GM23248 (cell line): ENCODE data around the gene EFHC1. TPM values are rescaled to one million over a fixed set of nuclear protein-coding genes. Genes with fewer than 3 reads are reported as not detected.

Experiments used
- DNase-seq: peaks from one replicate; pipeline ENCODE4 v3.0.0-alpha.2; 2015
- H2AFZ ChIP-seq: fragments of 200-600 bp; sonication (generic); 2 replicates; pipeline ENCODE4 v1.6.1; 2016; ENCODE audit warnings: antibody characterized with exemption
- H3F3A ChIP-seq: fragments of 200-600 bp; sonication (generic); 2 replicates; pipeline ENCODE4 v1.6.1; 2016; ENCODE audit warnings: mild to moderate bottlenecking, antibody characterized with exemption, mixed run types; ENCODE audit not compliant: insufficient read depth
- H3K27ac ChIP-seq: fragments of 200-600 bp; sonication (generic); 2 replicates; pipeline ENCODE4 v1.5.1; 2016; ENCODE audit warnings: mild to moderate bottlenecking
- H3K27me3 ChIP-seq: fragments of 200-600 bp; sonication (generic); replicated peaks from 2 replicates; pipeline ENCODE4 v1.6.1; 2016; ENCODE audit warnings: mild to moderate bottlenecking; ENCODE audit not compliant: insufficient read depth
- H3K36me3 ChIP-seq: fragments of 200-600 bp; sonication (generic); 2 replicates; pipeline ENCODE4 v1.6.1; 2016; ENCODE audit warnings: low read depth, mild to moderate bottlenecking
- H3K4me1 ChIP-seq: fragments of 200-600 bp; sonication (generic); 2 replicates; pipeline ENCODE4 v1.6.1; 2016; ENCODE audit warnings: mild to moderate bottlenecking; ENCODE audit not compliant: insufficient read depth
- H3K4me2 ChIP-seq: fragments of 200-600 bp; sonication (generic); one replicate; pipeline ENCODE4 v1.6.1; 2016; ENCODE audit warnings: mild to moderate bottlenecking; ENCODE audit not compliant: unreplicated experiment
- H3K4me3 ChIP-seq: fragments of 200-600 bp; sonication (generic); 2 replicates; pipeline ENCODE4 v1.5.1; 2016; ENCODE audit warnings: mild to moderate bottlenecking
- H3K79me2 ChIP-seq: fragments of 200-600 bp; sonication (generic); 2 replicates; pipeline ENCODE4 v1.6.1; 2016; ENCODE audit warnings: mild to moderate bottlenecking; ENCODE audit not compliant: insufficient read depth
- H3K9ac ChIP-seq: fragments of 200-600 bp; sonication (generic); 2 replicates; pipeline ENCODE4 v1.6.1; 2016; ENCODE audit warnings: mild to moderate bottlenecking
- H3K9me2 ChIP-seq: fragments of 200-600 bp; sonication (generic); 2 replicates; pipeline ENCODE4 v1.6.1; 2016; ENCODE audit warnings: mixed run types, mild to moderate bottlenecking, moderate library complexity; ENCODE audit not compliant: insufficient read depth
- H3K9me3 ChIP-seq: fragments of 200-600 bp; sonication (generic); one replicate; pipeline ENCODE4 v1.6.1; 2017; ENCODE audit warnings: low read depth
- H4K20me1 ChIP-seq: fragments of 200-600 bp; sonication (generic); 2 replicates; pipeline ENCODE4 v1.6.0; 2016; ENCODE audit not compliant: insufficient read depth
- EZH2 ChIP-seq: fragments of 200-600 bp; sonication (generic); IDR thresholded peaks from 2 replicates; pipeline ENCODE4 v1.6.1; 2018; ENCODE audit warnings: antibody characterized with exemption, mild to moderate bottlenecking; ENCODE audit not compliant: insufficient read depth, poor library complexity, severe bottlenecking
- EZH2phosphoT487 ChIP-seq: fragments of 200-600 bp; sonication (generic); IDR thresholded peaks from 2 replicates; pipeline ENCODE4 v1.6.1; 2018; ENCODE audit warnings: antibody characterized with exemption, moderate library complexity, mild to moderate bottlenecking, low read depth; ENCODE audit not compliant: insufficient read depth
- WGBS, 2 experiments: methylation state at CpG; one replicate each; pipeline ENCODE4 v1.1.6; 2015 to 2017; ENCODE audit warnings: low lambda C conversion rate in 2 of 2, low coverage in 1 of 2; ENCODE audit errors: missing lambda C conversion rate in 2 of 2; 5-methylcytosine and 5-hydroxymethylcytosine counted together
- in situ Hi-C: fragments of 300-500 bp; cut with MboI; formaldehyde crosslinking; loops from 2 replicates; pipeline ENCODE4 v1.15.0; 2020
- polyA plus RNA-seq: library from polyadenylated mRNA; unstranded; fragments of >200 nt; fragmentation: Nextera tagmentation; extraction: Ambion mirVana; gene quantifications from 2 replicates; pipeline ENCODE4 v1.2.1, GENCODE V29; 2016
- total RNA-seq: library from RNA; depleted of rRNA; stranded (reverse); fragments of >200 nt; shearing (Covaris generic); gene quantifications from 2 replicates; pipeline ENCODE4 v1.2.3, GENCODE V29; 2014

Gene EFHC1
- total and polyA plus RNA-seq, 2 experiments from 2014 or later = 29.7 to 36.1 TPM

- H3K27ac ChIP-seq = peak overlapping the region; percentile 74
- WGBS, 2 experiments = 9 to 19% methylated on average over 5 of the region's 5 CpGs
- peaks cover 12% of the 10 kb centered on the region; the same call in 1 of the 2 replicates for H3K36me3 ChIP-seq
- H3K27me3 ChIP-seq = no peaks in the 10 kb centered on the region
- H3K9me2 ChIP-seq = no peaks in the 10 kb centered on the region
- H3K4me1 ChIP-seq = peaks cover 69% of the 10 kb centered on the region
- DNase-seq = peak; percentile 69
- H3K9ac ChIP-seq = peak overlapping the region; percentile 57
- no peaks in the 10 kb centered on the region for H4K20me1 ChIP-seq
- in situ Hi-C loops = no loop called here
- H3K4me2 ChIP-seq = peak overlapping the region; percentile 26
- peaks cover 100% of the 10 kb centered on the region for H3K79me2 ChIP-seq
- H3K4me3 ChIP-seq = no peak overlapping the region
- no peak overlapping the region for H2AFZ ChIP-seq
- no peaks in the 10 kb centered on the region for H3K9me3 ChIP-seq
- peaks cover 66% of the 10 kb centered on the region for H3F3A ChIP-seq
- TF ChIP-seq EZH2 (no peak), EZH2phosphoT487 (no peak)
These were observed 140.3 kb downstream of the EFHC1 start for GRCh38 chr6:52560462-52560861.

DNA sequence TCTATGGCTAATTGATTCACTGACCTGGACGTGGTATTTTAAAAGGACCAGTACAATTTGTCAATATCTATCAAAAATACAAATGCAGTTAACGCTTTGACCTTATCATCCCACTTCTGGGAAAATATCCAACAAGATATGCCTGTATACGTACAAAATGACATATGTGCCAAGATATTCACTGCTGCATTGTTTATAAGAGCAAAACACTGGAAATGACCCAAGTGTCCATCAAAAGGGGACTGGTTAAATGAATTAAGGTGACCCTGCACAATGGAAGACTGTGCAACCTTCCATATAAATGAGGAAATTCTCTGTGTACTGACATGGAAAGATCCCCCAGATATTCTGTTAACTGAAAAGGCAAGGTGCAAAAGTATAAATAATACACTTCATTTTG, 142.8 kb downstream of the EFHC1 start:
- H3K9me3 ChIP-seq = no peaks in the 10 kb centered on the region
- peaks cover 70% of the 10 kb centered on the region for H3K4me1 ChIP-seq
- H3K27me3 ChIP-seq = no peaks in the 10 kb centered on the region
- H3K4me2 ChIP-seq = no peak overlapping the region
- 51 to 52% methylated on average over 3 of the region's 3 CpGs for WGBS, 2 experiments
- no peak overlapping the region for H3K4me3 ChIP-seq
- H3K9me2 ChIP-seq = no peaks in the 10 kb centered on the region
- no peak for TF ChIP-seq EZH2
- no peak for TF ChIP-seq EZH2phosphoT487
- H3K27ac ChIP-seq = peak overlapping the region; percentile 29; the same call in 1 of the 2 replicates
- in situ Hi-C loops = no loop called here
- no peak overlapping the region for H3K9ac ChIP-seq
- peaks cover 12% of the 10 kb centered on the region; the same call in 1 of the 2 replicates for H3K36me3 ChIP-seq
- no peak overlapping the region for H2AFZ ChIP-seq
- DNase-seq = no peak
- H3F3A ChIP-seq = peaks cover 66% of the 10 kb centered on the region
- peaks cover 98% of the 10 kb centered on the region for H3K79me2 ChIP-seq
- H4K20me1 ChIP-seq = no peaks in the 10 kb centered on the region

DNA sequence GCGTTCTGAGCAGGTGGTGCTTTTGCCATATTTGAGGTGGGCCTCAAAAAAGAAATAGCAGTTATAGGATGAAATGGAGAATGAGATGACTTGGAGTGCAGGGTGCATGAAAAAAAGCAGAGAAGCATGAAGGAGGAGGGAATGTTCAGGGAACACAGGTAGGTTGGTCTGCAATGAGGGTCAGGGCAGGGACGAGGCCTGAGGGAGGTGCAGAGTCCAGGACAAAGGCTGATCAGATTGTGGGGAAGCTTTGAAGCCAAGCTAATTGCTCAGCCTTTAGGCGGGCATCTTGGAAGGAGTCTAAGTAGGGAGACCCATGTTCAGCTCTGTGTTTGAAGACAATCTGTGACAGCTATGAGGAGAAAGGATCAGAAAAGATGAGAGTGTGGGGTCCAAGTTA, 144.7 kb downstream of the EFHC1 start:
- Histone ChIP-seq H3K4me3 (no peak overlapping the region), H3K9me2 (no peaks in the 10 kb centered on the region), H3K36me3 (peaks cover 12% of the 10 kb centered on the region; the same call in 1 of the 2 replicates), H3K27ac (peak overlapping the region; percentile 93; the same call in 1 of the 2 replicates), H3K79me2 (peaks cover 98% of the 10 kb centered on the region), H4K20me1 (no peaks in the 10 kb centered on the region), H3K9ac (no peak overlapping the region), H3K27me3 (no peaks in the 10 kb centered on the region), H3F3A (peaks cover 64% of the 10 kb centered on the region), H3K4me2 (no peak overlapping the region), H2AFZ (no peak overlapping the region), H3K9me3 (no peaks in the 10 kb centered on the region), H3K4me1 (peaks cover 67% of the 10 kb centered on the region)
- whole genome bisulfite sequencing, 2 experiments = 94 to 100% methylated on average over 3 of the region's 3 CpGs
- no peak for TF ChIP-seq EZH2
- TF ChIP-seq EZH2phosphoT487 = no peak
- DNase-seq = no peak
- in situ Hi-C loops = no loop called here

DNA sequence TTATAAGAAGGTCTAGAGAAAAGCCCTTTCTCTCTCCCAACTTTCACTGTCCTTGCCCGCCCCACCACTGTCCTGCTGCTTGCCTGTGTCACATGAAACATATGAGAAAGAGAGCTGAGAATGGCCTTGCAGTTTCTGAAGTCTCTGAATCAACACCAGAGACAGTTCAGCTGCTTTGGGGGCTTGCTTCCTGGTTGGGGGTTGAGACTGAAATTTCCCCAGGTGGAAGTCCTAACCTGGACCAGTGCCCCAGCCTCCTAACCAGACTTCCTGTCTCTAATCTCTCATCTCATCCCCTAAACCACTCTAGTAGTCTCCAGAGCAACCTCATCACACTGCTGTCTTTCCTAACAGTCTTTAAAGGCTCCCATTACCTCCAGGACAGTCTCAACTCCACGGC, 146.1 kb downstream of the EFHC1 start:
- H3K79me2 ChIP-seq = peaks cover 98% of the 10 kb centered on the region
- H3K27ac ChIP-seq = peak overlapping the region; percentile 93
- peak overlapping the region; percentile 73 for H3K9ac ChIP-seq
- no peaks in the 10 kb centered on the region for H4K20me1 ChIP-seq
- no peak for TF ChIP-seq EZH2
- TF ChIP-seq EZH2phosphoT487 = no peak
- 100% methylated on average over 2 of the region's 2 CpGs for WGBS, 2 experiments
- H3K27me3 ChIP-seq = no peaks in the 10 kb centered on the region
- no peak for DNase-seq
- H3K9me3 ChIP-seq = no peaks in the 10 kb centered on the region
- peaks cover 69% of the 10 kb centered on the region for H3F3A ChIP-seq
- peak overlapping the region; percentile 64 for H3K4me2 ChIP-seq
- H3K4me3 ChIP-seq = peak overlapping the region; percentile 10; the same call in 1 of the 2 replicates
- no peaks in the 10 kb centered on the region for H3K9me2 ChIP-seq
- H2AFZ ChIP-seq = no peak overlapping the region
- peaks cover 69% of the 10 kb centered on the region for H3K4me1 ChIP-seq
- H3K36me3 ChIP-seq = peaks cover 12% of the 10 kb centered on the region; the same call in 1 of the 2 replicates
- in situ Hi-C loops = no loop called here
